A549 (cell line): ENCODE data around the gene DDIT4. TPM values are rescaled to one million over a fixed set of nuclear protein-coding genes. Genes with fewer than 3 reads are reported as not detected.
A peak's percentile ranks its signal among the peaks of the same experiment; 100 is the strongest.

Experiments used
- ATAC-seq, 2 experiments: fragments of 200-7000 bp in 1 of 2; fragments of >200 bp in 1 of 2; cut with Nextera tagmentation in 1 of 2; cut with Tn5 transposase in 1 of 2; 3 replicates each; pipeline versions ENCODE4 v1.8.0 to v1.9.1; 2018 to 2020; ENCODE audit warnings: mild to moderate bottlenecking in 1 of 2, moderate library complexity in 1 of 2
- CTCF ChIA-PET: fragments of 300-600 bp; sonication (Branson Sonifier 250); formaldehyde crosslinking; extraction: SDS; loops from one replicate; lab custom pipeline; 2021; ENCODE audit warnings: antibody characterized with exemption, inconsistent platforms; lab: Yijun Ruan, JAX
- POLR2A ChIA-PET: fragments of 350-600 bp; formaldehyde crosslinking; extraction: SDS; loops from one replicate; lab custom pipeline; 2021; ENCODE audit warnings: antibody characterized with exemption, inconsistent platforms; lab: Yijun Ruan, JAX
- DNase-seq, 2 experiments: peaks; one replicate each; pipeline versions ENCODE4 v3.0.0 to v3.0.0-alpha.2; 2011 to 2016; ENCODE audit warnings: low read depth in 1 of 2, low spot score in 1 of 2
- FAIRE-seq: peaks from 2 replicates; lab custom pipeline; 2011; peaks lifted over from hg19 to GRCh38; lab: Jason Lieb, UNC
- H3K27ac ChIP-seq, 2 experiments: fragments of >200 bp; sonication (Bioruptor Twin); formaldehyde crosslinking; 3 replicates each; pipeline ENCODE4 v1.5.1; 2016 to 2017
- H3K4me1 ChIP-seq: fragments of >200 bp; sonication (Bioruptor Twin); formaldehyde crosslinking; 3 replicates; pipeline ENCODE4 v1.6.1; 2016
- H3K4me2 ChIP-seq: fragments of >200 bp; sonication (Bioruptor Twin); formaldehyde crosslinking; 3 replicates; pipeline ENCODE4 v1.6.1; 2016
- H3K4me3 ChIP-seq: fragments of >200 bp; sonication (Bioruptor Twin); formaldehyde crosslinking; 3 replicates; pipeline ENCODE4 v1.5.1; 2016
- H3K9me3 ChIP-seq: fragments of >200 bp; sonication (Bioruptor Twin); formaldehyde crosslinking; 3 replicates; pipeline ENCODE4 v1.6.1; 2016
- BHLHE40 ChIP-seq: IDR thresholded peaks from 2 replicates; pipeline ENCODE4 v1.6.1; 2012; ENCODE audit warnings: low read depth, low read length, inconsistent platforms
- CBX2 ChIP-seq: fragments of 200-600 bp; sonication (generic); IDR thresholded peaks from 2 replicates; pipeline ENCODE4 v1.6.1; 2016; ENCODE audit warnings: low read depth, mild to moderate bottlenecking, borderline replicate concordance
- CEBPB ChIP-seq, 2 experiments: fragments of >200 bp in 1 of 2; sonication (Bioruptor Twin) in 1 of 2; formaldehyde crosslinking in 1 of 2; IDR thresholded peaks; 2 replicates each; pipeline ENCODE4 v1.6.1; 2012 to 2016
- CHD4 ChIP-seq: fragments of 200-600 bp; sonication (generic); IDR thresholded peaks from 2 replicates; pipeline ENCODE4 v1.6.1; 2016; ENCODE audit warnings: antibody characterized with exemption, mild to moderate bottlenecking, borderline replicate concordance
- EHMT2 ChIP-seq: fragments of 200-600 bp; sonication (generic); IDR thresholded peaks from 2 replicates; pipeline ENCODE4 v1.6.1; 2016; ENCODE audit warnings: antibody characterized with exemption, low read depth, mild to moderate bottlenecking, moderate library complexity
- EP300 ChIP-seq, 2 experiments: fragments of >200 bp; sonication (Bioruptor Twin); formaldehyde crosslinking; IDR thresholded peaks; 2 replicates in 1 of 2; 3 replicates in 1 of 2; pipeline ENCODE4 v1.6.1; 2016 to 2017
- FOSL2 ChIP-seq, 2 experiments: fragments of 450-650 bp in 1 of 2; fragments of >200 bp in 1 of 2; sonication (Bioruptor Twin) in 1 of 2; formaldehyde crosslinking; IDR thresholded peaks; 2 replicates each; pipeline versions ENCODE4 v1.5.0 to v1.6.1; 2016 to 2020; ENCODE audit warnings: mild to moderate bottlenecking in 1 of 2, moderate library complexity in 1 of 2
- GATA3 ChIP-seq: IDR thresholded peaks from 2 replicates; pipeline ENCODE4 v1.6.1; 2012; ENCODE audit warnings: borderline replicate concordance
- HOXA7 ChIP-seq: fragments of 250-450 bp; sonication (Bioruptor Pico); IDR thresholded peaks from 2 replicates; pipeline ENCODE4 v1.5.0; 2020; ENCODE audit warnings: mild to moderate bottlenecking, moderate library complexity
- HOXB5 ChIP-seq: fragments of 250-450 bp; sonication (Bioruptor Pico); IDR thresholded peaks from 2 replicates; pipeline ENCODE4 v1.5.0; 2020; ENCODE audit warnings: mild to moderate bottlenecking, moderate library complexity
- JUN ChIP-seq, 2 experiments: fragments of >200 bp; sonication (Bioruptor Twin); formaldehyde crosslinking; IDR thresholded peaks; 2 replicates in 1 of 2; 3 replicates in 1 of 2; pipeline ENCODE4 v1.6.1; 2016 to 2017
- JUNB ChIP-seq: fragments of >200 bp; sonication (Bioruptor Twin); formaldehyde crosslinking; IDR thresholded peaks from 2 replicates; pipeline ENCODE4 v1.6.1; 2016
- MYC ChIP-seq: IDR thresholded peaks from 2 replicates; pipeline ENCODE4 v1.6.1; 2012; ENCODE audit warnings: mild to moderate bottlenecking, inconsistent platforms, low read length, improper control_type of control experiment, borderline replicate concordance
- NFE2L2 ChIP-seq: fragments of 150-350 bp; conservative IDR thresholded peaks from 2 replicates; pipeline ENCODE4 v1.6.1; 2014; ENCODE audit warnings: low read length
- NPAS2 ChIP-seq: fragments of 250-450 bp; sonication (Bioruptor Pico); IDR thresholded peaks from 2 replicates; pipeline ENCODE4 v1.8.0; 2022; ENCODE audit warnings: mild to moderate bottlenecking, moderate library complexity, borderline replicate concordance
- POLR2A ChIP-seq: IDR thresholded peaks from 2 replicates; pipeline ENCODE4 v1.6.1; 2012; ENCODE audit warnings: mild to moderate bottlenecking, low read length
- POLR2AphosphoS2 ChIP-seq: conservative IDR thresholded peaks from 2 replicates; pipeline ENCODE4 v1.6.1; 2012; ENCODE audit warnings: low read length, improper control_type of control experiment, inconsistent platforms
- RAD21 ChIP-seq, 2 experiments: fragments of >200 bp in 1 of 2; sonication (Bioruptor Twin) in 1 of 2; formaldehyde crosslinking in 1 of 2; IDR thresholded peaks in 1 of 2; conservative IDR thresholded peaks in 1 of 2; 2 replicates in 1 of 2; 3 replicates in 1 of 2; pipeline ENCODE4 v1.6.1; 2012 to 2018; ENCODE audit warnings: inconsistent platforms in 1 of 2
- RARB ChIP-seq: fragments of 250-450 bp; sonication (Bioruptor Pico); IDR thresholded peaks from 2 replicates; pipeline ENCODE4 v1.8.0; 2021; ENCODE audit warnings: mild to moderate bottlenecking, moderate library complexity
- RCOR1 ChIP-seq: fragments of 150-350 bp; IDR thresholded peaks from 2 replicates; pipeline ENCODE4 v1.6.1; 2014; ENCODE audit warnings: antibody characterized with exemption, low read length, low read depth
- TFCP2L1 ChIP-seq: fragments of 250-450 bp; sonication (Bioruptor Pico); IDR thresholded peaks from 2 replicates; pipeline ENCODE4 v1.5.0; 2021; ENCODE audit warnings: mild to moderate bottlenecking
- WGBS: methylation state at CpG from one replicate; pipeline ENCODE4 v1.1.6; 2017; ENCODE audit errors: missing lambda C conversion rate; 5-methylcytosine and 5-hydroxymethylcytosine counted together
- polyA plus RNA-seq, 4 experiments: library from polyadenylated mRNA; depleted of rRNA in 3 of 4; stranded (reverse); fragments of >200 nt; fragmentation: RNase III in 1 of 4; extraction: RNeasy Plus Mini Kit Qiagen cat#74134 plus additional on column Dnase treatment in 1 of 4; gene quantifications; 2 replicates in 3 of 4; 3 replicates in 1 of 4; pipeline ENCODE4 v1.2.3, GENCODE V29; 2011 to 2017
- TF ChIP-seq, protein P1 (sequence below): fragments of 450-650 bp; IDR thresholded peaks from 2 replicates; pipeline ENCODE4 v1.6.1; 2014; ENCODE audit warnings: antibody characterized with exemption
- TF ChIP-seq, protein P2 (sequence below): fragments of 250-450 bp; sonication (Bioruptor Pico); IDR thresholded peaks from 2 replicates; pipeline ENCODE4 v1.5.0; 2020; ENCODE audit warnings: low read depth, mild to moderate bottlenecking, moderate library complexity
- TF ChIP-seq, protein P3 (sequence below): fragments of >200 bp; sonication (Bioruptor Twin); formaldehyde crosslinking; IDR thresholded peaks from 2 replicates; pipeline ENCODE4 v1.6.1; 2016
- TF ChIP-seq, protein P4 (sequence below): fragments of 150-350 bp; IDR thresholded peaks from 2 replicates; pipeline ENCODE4 v1.6.1; 2014; ENCODE audit warnings: low read depth, mild to moderate bottlenecking, low read length
- TF ChIP-seq, protein P5 (sequence below): IDR thresholded peaks from 2 replicates; pipeline ENCODE4 v1.6.1; 2012
- TF ChIP-seq, protein P6 (sequence below): fragments of >200 bp; sonication (Bioruptor Twin); formaldehyde crosslinking; IDR thresholded peaks from 3 replicates; pipeline ENCODE4 v1.6.1; 2016
- TF ChIP-seq, protein P7 (sequence below): IDR thresholded peaks from 2 replicates; pipeline ENCODE4 v1.6.1; 2012; ENCODE audit warnings: low read depth, borderline replicate concordance
- TF ChIP-seq, protein P8 (sequence below): fragments of 250-450 bp; sonication (Bioruptor Pico); IDR thresholded peaks from 2 replicates; pipeline ENCODE4 v1.5.0; 2021; ENCODE audit warnings: mild to moderate bottlenecking, moderate library complexity, borderline replicate concordance

Gene DDIT4
- polyA plus RNA-seq, 2 of the 4 experiments (the other 2 are of a cell fraction), result 239 to 392 TPM

DNA sequence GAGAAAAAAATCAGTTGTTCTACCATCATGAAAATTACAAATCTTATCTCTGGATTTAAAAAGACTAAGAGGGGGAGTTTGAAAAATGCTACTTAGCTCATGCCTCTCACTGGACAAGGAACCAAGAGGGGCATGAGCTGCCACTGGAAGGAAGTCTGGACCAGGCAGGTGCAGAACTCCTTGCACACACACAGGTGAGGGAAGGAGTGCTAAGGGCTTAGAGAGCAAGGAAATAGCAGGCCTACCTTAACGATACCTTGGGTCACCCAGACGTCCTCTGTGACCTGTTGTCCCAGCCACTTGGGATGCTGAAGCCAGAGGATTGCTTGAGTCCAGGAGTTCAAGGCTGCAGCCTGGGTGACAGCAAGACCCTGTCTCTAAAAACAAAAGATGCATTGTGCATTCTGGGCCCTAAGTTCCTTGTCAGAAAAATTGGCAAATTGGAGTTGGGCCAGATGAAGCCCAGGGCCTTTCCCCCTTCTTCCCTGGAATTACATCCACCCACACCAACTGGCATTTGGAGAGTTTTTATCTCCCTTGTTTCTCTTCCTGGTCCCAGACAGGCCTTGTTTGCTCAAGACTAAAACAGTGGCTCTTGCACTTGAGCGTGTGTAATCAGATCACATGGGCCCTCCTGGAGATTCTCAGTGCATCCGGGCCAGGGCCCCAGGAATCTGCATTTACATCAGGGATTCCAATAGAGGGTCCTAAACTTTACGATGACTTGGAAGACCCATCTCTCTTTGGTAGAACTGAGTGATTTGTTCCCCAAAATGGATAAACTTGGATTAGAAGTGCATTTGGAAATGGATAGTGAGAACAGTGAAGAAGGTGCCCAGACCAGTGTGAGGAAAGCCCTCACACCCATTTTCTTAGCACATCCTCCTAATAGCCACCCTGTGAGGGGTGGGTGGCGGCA, 3.0 kb downstream of the DDIT4 start:
- POLR2A ChIA-PET, result interaction anchor here (0.6 to 6.8 kb wide), 15 partner anchors 11 to 61 kb away, joined by 3 to 197 read pairs (median 7); partner anchors contain the start of genes ANAPC16 and ASCC1
- 30% methylated on average over 6 of the region's 6 CpGs for WGBS
- H3K9me3 ChIP-seq, result no peaks in the 10 kb centered on the region
- CTCF ChIA-PET, result interaction anchor here (0.8 to 8.9 kb wide), 11 partner anchors 8 to 60 kb away, joined by 3 to 94 read pairs (median 29); no protein-coding TSS in a partner anchor
- peak overlapping the region; percentile 84 for H3K4me3 ChIP-seq
- DNase-seq (peak in 1 of 2 experiments; percentile 89), ATAC-seq (no peak; a peak in 1 of 6 replicates), FAIRE-seq (no peak)
- peaks cover 47% of the 10 kb centered on the region for H3K4me1 ChIP-seq
- peak overlapping the region; percentile 98 for H3K27ac ChIP-seq
- H3K4me2 ChIP-seq, result peak overlapping the region; percentile 91
- TF ChIP-seq CHD4 (no peak), POLR2A (peak; percentile 86), MYC (no peak), EHMT2 (no peak), NFE2L2 (no peak), HOXA7 (CRISPR knock-in tag) (peak; percentile 95), RCOR1 (no peak), EP300 (IDR thresholded peaks at IDR 0.05) (peak; percentile 46 to 60; a peak in 3 of 5 replicates), JUNB (0 out of 2 replicates have a peak, but pooled peaks have one; percentile 22), CBX2 (no peak), GATA3 (peak; percentile 76; the same call in 1 of the 2 replicates), FOSL2 (IDR thresholded peaks at IDR 0.05) (no peak), FOSL2 (CRISPR knock-in tag; IDR thresholded peaks at IDR 0.05) (peak; percentile 38), TFCP2L1 (0 out of 2 replicates have a peak, but pooled peaks have one; percentile 12), POLR2AphosphoS2 (peak; percentile 92; the same call in 1 of the 2 replicates), JUN (IDR thresholded peaks at IDR 0.05) (peak; percentile 90 to 99), RARB (CRISPR knock-in tag) (peak; percentile 46; the same call in 1 of the 2 replicates), RAD21 (conservative IDR thresholded peaks at IDR 0.05 in 1 of 2, IDR thresholded peaks at IDR 0.05 in 1 of 2) (peak in 1 of 2 experiments; percentile 39; a peak in 1 of 5 replicates), HOXB5 (CRISPR knock-in tag) (0 out of 2 replicates have a peak, but pooled peaks have one; percentile 13), BHLHE40 (no peak), CEBPB (IDR thresholded peaks at IDR 0.05) (peak; percentile 11 to 47; a peak in 1 of 4 replicates), NPAS2 (CRISPR knock-in tag) (no peak)
- TF ChIP-seq, protein P1, sequence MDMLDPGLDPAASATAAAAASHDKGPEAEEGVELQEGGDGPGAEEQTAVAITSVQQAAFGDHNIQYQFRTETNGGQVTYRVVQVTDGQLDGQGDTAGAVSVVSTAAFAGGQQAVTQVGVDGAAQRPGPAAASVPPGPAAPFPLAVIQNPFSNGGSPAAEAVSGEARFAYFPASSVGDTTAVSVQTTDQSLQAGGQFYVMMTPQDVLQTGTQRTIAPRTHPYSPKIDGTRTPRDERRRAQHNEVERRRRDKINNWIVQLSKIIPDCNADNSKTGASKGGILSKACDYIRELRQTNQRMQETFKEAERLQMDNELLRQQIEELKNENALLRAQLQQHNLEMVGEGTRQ, result peak; percentile 44
- TF ChIP-seq, protein P2, sequence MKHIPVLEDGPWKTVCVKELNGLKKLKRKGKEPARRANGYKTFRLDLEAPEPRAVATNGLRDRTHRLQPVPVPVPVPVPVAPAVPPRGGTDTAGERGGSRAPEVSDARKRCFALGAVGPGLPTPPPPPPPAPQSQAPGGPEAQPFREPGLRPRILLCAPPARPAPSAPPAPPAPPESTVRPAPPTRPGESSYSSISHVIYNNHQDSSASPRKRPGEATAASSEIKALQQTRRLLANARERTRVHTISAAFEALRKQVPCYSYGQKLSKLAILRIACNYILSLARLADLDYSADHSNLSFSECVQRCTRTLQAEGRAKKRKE (CRISPR knock-in tag), result peak; percentile 54; the same call in 1 of the 2 replicates
- TF ChIP-seq, protein P3, sequence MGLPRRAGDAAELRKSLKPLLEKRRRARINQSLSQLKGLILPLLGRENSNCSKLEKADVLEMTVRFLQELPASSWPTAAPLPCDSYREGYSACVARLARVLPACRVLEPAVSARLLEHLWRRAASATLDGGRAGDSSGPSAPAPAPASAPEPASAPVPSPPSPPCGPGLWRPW, result no peak
- TF ChIP-seq, protein P4, sequence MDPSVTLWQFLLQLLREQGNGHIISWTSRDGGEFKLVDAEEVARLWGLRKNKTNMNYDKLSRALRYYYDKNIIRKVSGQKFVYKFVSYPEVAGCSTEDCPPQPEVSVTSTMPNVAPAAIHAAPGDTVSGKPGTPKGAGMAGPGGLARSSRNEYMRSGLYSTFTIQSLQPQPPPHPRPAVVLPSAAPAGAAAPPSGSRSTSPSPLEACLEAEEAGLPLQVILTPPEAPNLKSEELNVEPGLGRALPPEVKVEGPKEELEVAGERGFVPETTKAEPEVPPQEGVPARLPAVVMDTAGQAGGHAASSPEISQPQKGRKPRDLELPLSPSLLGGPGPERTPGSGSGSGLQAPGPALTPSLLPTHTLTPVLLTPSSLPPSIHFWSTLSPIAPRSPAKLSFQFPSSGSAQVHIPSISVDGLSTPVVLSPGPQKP, result no peak
- TF ChIP-seq, protein P5, sequence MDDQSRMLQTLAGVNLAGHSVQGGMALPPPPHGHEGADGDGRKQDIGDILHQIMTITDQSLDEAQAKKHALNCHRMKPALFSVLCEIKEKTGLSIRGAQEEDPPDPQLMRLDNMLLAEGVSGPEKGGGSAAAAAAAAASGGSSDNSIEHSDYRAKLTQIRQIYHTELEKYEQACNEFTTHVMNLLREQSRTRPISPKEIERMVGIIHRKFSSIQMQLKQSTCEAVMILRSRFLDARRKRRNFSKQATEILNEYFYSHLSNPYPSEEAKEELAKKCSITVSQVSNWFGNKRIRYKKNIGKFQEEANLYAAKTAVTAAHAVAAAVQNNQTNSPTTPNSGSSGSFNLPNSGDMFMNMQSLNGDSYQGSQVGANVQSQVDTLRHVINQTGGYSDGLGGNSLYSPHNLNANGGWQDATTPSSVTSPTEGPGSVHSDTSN, result peak; percentile 58
- TF ChIP-seq, protein P6, sequence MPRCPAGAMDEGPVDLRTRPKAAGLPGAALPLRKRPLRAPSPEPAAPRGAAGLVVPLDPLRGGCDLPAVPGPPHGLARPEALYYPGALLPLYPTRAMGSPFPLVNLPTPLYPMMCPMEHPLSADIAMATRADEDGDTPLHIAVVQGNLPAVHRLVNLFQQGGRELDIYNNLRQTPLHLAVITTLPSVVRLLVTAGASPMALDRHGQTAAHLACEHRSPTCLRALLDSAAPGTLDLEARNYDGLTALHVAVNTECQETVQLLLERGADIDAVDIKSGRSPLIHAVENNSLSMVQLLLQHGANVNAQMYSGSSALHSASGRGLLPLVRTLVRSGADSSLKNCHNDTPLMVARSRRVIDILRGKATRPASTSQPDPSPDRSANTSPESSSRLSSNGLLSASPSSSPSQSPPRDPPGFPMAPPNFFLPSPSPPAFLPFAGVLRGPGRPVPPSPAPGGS, result peak; percentile 88; the same call in 2 of the 3 replicates
- TF ChIP-seq, protein P7, sequence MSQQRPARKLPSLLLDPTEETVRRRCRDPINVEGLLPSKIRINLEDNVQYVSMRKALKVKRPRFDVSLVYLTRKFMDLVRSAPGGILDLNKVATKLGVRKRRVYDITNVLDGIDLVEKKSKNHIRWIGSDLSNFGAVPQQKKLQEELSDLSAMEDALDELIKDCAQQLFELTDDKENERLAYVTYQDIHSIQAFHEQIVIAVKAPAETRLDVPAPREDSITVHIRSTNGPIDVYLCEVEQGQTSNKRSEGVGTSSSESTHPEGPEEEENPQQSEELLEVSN, result no peak
- TF ChIP-seq, protein P8, sequence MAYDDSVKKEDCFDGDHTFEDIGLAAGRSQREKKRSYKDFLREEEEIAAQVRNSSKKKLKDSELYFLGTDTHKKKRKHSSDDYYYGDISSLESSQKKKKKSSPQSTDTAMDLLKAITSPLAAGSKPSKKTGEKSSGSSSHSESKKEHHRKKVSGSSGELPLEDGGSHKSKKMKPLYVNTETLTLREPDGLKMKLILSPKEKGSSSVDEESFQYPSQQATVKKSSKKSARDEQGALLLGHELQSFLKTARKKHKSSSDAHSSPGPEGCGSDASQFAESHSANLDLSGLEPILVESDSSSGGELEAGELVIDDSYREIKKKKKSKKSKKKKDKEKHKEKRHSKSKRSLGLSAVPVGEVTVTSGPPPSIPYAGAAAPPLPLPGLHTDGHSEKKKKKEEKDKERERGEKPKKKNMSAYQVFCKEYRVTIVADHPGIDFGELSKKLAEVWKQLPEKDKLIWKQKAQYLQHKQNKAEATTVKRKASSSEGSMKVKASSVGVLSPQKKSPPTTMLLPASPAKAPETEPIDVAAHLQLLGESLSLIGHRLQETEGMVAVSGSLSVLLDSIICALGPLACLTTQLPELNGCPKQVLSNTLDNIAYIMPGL (CRISPR knock-in tag), result 0 out of 2 replicates have a peak, but pooled peaks have one; percentile 28
